GM18867 (cell line): ENCODE results near the gene NUTM2G.
"Not testable (repeated sequence)": the region's sequence is repeated elsewhere in the genome, so short reads cannot be mapped to it uniquely, and the experiment has no call there.

ENCODE experiments used
- ATAC-seq: cut with Tn5 transposase; IDR thresholded peaks from one replicate; pipeline ENCODE4 v1.9.1; 2021; ENCODE audit warnings: mild to moderate bottlenecking, moderate library complexity; ENCODE audit not compliant: unreplicated experiment

The NUTM2G gene

GRCh38 chr9:96928543-96928942 is at the start of gene NUTM2G:
TSS of gene NUTM2G (plus strand) at chr9:96928843. CDS start at chr9:96929025, 182 bp downstream.
- not testable (repeated sequence) for ATAC-seq

- ATAC-seq = no peak
These were observed 44.7 kb upstream of the NUTM2G start for GRCh38 chr9:96883922-96884321.

- ATAC-seq = no peak
These were observed 44.2 kb upstream of the NUTM2G start for GRCh38 chr9:96884443-96884842.

GRCh38 chr9:96885424-96885823 is 43.2 kb upstream of the NUTM2G start:
- no peak for ATAC-seq

- ATAC-seq = no peak
These were observed 40.1 kb upstream of the NUTM2G start for GRCh38 chr9:96888591-96888990.

GRCh38 chr9:96892131-96892530 is 36.5 kb upstream of the NUTM2G start:
- ATAC-seq = no peak

- not testable (repeated sequence) for ATAC-seq
These were observed 28.6 kb upstream of the NUTM2G start for GRCh38 chr9:96900010-96900409.

- ATAC-seq = not testable (repeated sequence)
These were observed 23.5 kb upstream of the NUTM2G start for GRCh38 chr9:96904947-96905722.

- not testable (repeated sequence) for ATAC-seq
These were observed 20.2 kb upstream of the NUTM2G start for GRCh38 chr9:96908479-96908878.

GRCh38 chr9:96915539-96915938 is 13.1 kb upstream of the NUTM2G start:
- ATAC-seq = not testable (repeated sequence)

GRCh38 chr9:96916531-96916930 is 12.1 kb upstream of the NUTM2G start:
- ATAC-seq = not testable (repeated sequence)

GRCh38 chr9:96918550-96918949 is 10.1 kb upstream of the NUTM2G start:
- not testable (repeated sequence) for ATAC-seq

GRCh38 chr9:96920803-96921202 is 7.8 kb upstream of the NUTM2G start:
- not testable (repeated sequence) for ATAC-seq

GRCh38 chr9:96925587-96925986 is 3.1 kb upstream of the NUTM2G start:
- not testable (repeated sequence) for ATAC-seq

- not testable (repeated sequence) for ATAC-seq
These were observed 3.0 kb downstream of the NUTM2G start for GRCh38 chr9:96931665-96932064.

GRCh38 chr9:96934097-96934496 is 5.5 kb downstream of the NUTM2G start:
- ATAC-seq = not testable (repeated sequence)

- not testable (repeated sequence) for ATAC-seq
These were observed 6.1 kb downstream of the NUTM2G start for GRCh38 chr9:96934706-96935105.

- ATAC-seq = not testable (repeated sequence)
These were observed 6.8 kb downstream of the NUTM2G start for GRCh38 chr9:96935401-96935800.

- ATAC-seq = not testable (repeated sequence)
These were observed 8.8 kb downstream of the NUTM2G start for GRCh38 chr9:96937442-96937841.

GRCh38 chr9:96938957-96939665 is 10.5 kb downstream of the NUTM2G start:
- ATAC-seq = not testable (repeated sequence)

GRCh38 chr9:96940982-96941381 is 12.3 kb downstream of the NUTM2G start:
- peak; percentile 70 for ATAC-seq

- ATAC-seq = not testable (repeated sequence)
These were observed 13.0 kb downstream of the NUTM2G start for GRCh38 chr9:96941628-96942027.
